Measurements from ENCODE around the gene LIMCH1. TPM values are rescaled to one million over a fixed set of nuclear protein-coding genes. Genes with fewer than 3 reads are reported as not detected.

The LIMCH1 gene
- total RNA-seq, 2 experiments from 2014 or later: not detected

DNA sequence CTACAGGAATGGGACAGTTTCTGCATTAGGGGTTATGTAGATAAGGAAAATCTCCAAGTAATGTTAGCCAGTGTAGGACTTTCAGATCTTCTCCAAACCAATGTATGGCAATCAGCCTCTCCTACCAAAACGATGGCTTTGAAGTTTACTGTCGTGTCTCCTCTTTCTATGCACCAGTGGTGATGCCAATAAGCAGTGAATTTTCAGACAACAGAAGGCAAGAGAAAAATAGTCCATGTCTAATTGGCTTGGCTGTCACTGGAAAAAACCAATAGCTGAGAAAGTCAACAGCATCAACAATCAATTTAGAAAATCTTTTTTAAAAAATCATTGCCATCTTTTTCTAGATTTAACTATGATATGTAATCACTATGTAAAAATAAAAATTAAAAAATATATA lies 35.0 kb downstream of the LIMCH1 start:
- no peaks in the 10 kb centered on the region for H3K36me3 ChIP-seq (ENCODE audit: insufficient read depth, low read length)
- H3K4me1 ChIP-seq (ENCODE audit: insufficient read depth, low read length, poor library complexity, severe bottlenecking): no peaks in the 10 kb centered on the region
- no peaks in the 10 kb centered on the region for H3K9me2 ChIP-seq (ENCODE audit: insufficient read depth, low read length)
- no peak overlapping the region for H3K4me2 ChIP-seq (ENCODE audit: low read length)
- no peak overlapping the region for H2AFZ ChIP-seq (ENCODE audit: low read length)
- H3K9me3 ChIP-seq (ENCODE audit: low read length): no peaks in the 10 kb centered on the region
- H3K4me3 ChIP-seq (ENCODE audit: low read depth, low read length, poor library complexity, severe bottlenecking): no peak overlapping the region
- no TSS peak for BruUV-seq (replicated peaks)
- TF ChIP-seq EZH2phosphoT487 (IDR thresholded peaks at IDR 0.05; ENCODE audit: borderline replicate concordance, low read depth, low read length): no peak
- TF ChIP-seq, protein P1, sequence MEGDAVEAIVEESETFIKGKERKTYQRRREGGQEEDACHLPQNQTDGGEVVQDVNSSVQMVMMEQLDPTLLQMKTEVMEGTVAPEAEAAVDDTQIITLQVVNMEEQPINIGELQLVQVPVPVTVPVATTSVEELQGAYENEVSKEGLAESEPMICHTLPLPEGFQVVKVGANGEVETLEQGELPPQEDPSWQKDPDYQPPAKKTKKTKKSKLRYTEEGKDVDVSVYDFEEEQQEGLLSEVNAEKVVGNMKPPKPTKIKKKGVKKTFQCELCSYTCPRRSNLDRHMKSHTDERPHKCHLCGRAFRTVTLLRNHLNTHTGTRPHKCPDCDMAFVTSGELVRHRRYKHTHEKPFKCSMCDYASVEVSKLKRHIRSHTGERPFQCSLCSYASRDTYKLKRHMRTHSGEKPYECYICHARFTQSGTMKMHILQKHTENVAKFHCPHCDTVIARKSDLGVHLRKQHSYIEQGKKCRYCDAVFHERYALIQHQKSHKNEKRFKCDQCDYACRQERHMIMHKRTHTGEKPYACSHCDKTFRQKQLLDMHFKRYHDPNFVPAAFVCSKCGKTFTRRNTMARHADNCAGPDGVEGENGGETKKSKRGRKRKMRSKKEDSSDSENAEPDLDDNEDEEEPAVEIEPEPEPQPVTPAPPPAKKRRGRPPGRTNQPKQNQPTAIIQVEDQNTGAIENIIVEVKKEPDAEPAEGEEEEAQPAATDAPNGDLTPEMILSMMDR (conservative IDR thresholded peaks at IDR 0.05; ENCODE audit: low read length): no peak
- DNase-seq (ENCODE audit: low spot score): no peak
- no peaks in the 10 kb centered on the region for H4K20me1 ChIP-seq (ENCODE audit: insufficient read depth, low read length)
- no peak overlapping the region for H3K27ac ChIP-seq (ENCODE audit: low read depth, low read length, poor library complexity, severe bottlenecking)
- POLR2A ChIA-PET: interaction anchor here (0.7 kb wide), 1 partner anchor 28 kb away, joined by 3 read pairs; no protein-coding TSS in a partner anchor
- CTCF ChIA-PET (ENCODE audit: unreplicated experiment): no interaction called here
- intact Hi-C loops (cut with micrococcal nuclease; ENCODE audit: unreplicated experiment): no loop called here
- no peaks in the 10 kb centered on the region for H3K79me2 ChIP-seq (ENCODE audit: insufficient read depth, low read depth, low read length)

DNA sequence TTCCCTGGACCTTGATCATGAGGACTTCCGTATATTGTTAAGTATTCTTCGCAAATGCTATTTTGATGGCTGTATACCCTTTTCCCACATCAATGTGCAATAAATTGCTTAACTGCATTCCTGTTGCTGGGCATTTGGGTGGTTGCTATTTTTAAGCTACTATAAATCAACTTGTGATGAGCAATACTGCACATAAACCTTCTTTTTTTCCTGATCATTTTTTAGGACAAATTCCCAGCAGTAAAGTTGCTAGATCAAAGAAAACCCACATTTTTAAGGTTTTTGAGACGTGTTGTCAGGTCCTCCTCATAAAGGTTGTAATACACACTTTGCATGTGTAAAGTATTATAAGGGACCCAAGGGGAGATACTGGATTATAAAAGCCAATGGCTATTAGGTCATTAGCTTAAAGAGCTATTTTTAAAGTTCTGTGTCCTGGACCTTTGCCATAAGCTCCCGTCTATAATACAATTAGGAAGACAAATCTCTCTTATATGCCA lies 35.6 kb downstream of the LIMCH1 start:
- H3K79me2 ChIP-seq (ENCODE audit: insufficient read depth, low read depth, low read length): no peaks in the 10 kb centered on the region
- no peak overlapping the region for H3K4me2 ChIP-seq (ENCODE audit: low read length)

DNA sequence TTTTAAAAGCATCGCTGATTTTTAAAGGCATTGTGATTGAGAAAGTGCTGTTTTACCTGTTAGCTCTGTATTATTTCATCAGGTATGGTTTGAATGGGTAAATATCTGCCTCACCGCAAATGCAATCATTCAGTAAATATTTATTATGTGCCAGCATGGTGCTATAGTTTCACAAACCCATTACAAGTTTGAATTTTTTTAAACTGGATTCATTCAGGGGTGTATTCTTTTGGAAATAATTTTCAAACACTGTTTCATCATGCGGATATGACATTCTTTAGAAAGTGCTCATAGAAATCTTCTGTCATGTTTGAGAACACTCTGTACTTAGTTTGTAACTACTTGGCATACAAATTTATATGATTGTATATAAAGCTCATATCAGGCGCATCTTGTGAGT lies 37.2 kb downstream of the LIMCH1 start:
- no peaks in the 10 kb centered on the region for H3K79me2 ChIP-seq (ENCODE audit: insufficient read depth, low read depth, low read length)
- no peak overlapping the region for H3K4me3 ChIP-seq (ENCODE audit: low read depth, low read length, poor library complexity, severe bottlenecking)
- intact Hi-C loops (cut with micrococcal nuclease; ENCODE audit: unreplicated experiment): no loop called here
- H3K9me3 ChIP-seq (ENCODE audit: low read length): no peaks in the 10 kb centered on the region
- ChIA-PET CTCF (ENCODE audit: unreplicated experiment) (no interaction called here), POLR2A (interaction anchor here (0.9 kb wide), 1 partner anchor 31 kb away, joined by 3 read pairs; no protein-coding TSS in a partner anchor)
- H3K36me3 ChIP-seq (ENCODE audit: insufficient read depth, low read length): no peaks in the 10 kb centered on the region
- no peaks in the 10 kb centered on the region for H3K4me1 ChIP-seq (ENCODE audit: insufficient read depth, low read length, poor library complexity, severe bottlenecking)
- TF ChIP-seq, protein P1 (conservative IDR thresholded peaks at IDR 0.05; ENCODE audit: low read length): no peak
- TF ChIP-seq EZH2phosphoT487 (IDR thresholded peaks at IDR 0.05; ENCODE audit: borderline replicate concordance, low read depth, low read length): no peak
- H3K9me2 ChIP-seq (ENCODE audit: insufficient read depth, low read length): no peaks in the 10 kb centered on the region
- H3K27ac ChIP-seq (ENCODE audit: low read depth, low read length, poor library complexity, severe bottlenecking): no peak overlapping the region
- H3K4me2 ChIP-seq (ENCODE audit: low read length): no peak overlapping the region
- no peak for DNase-seq (ENCODE audit: low spot score)
- no peak overlapping the region for H2AFZ ChIP-seq (ENCODE audit: low read length)
- H4K20me1 ChIP-seq (ENCODE audit: insufficient read depth, low read length): no peaks in the 10 kb centered on the region
- no TSS peak for BruUV-seq (replicated peaks)

More for the DNA sequence above, 35.6 kb downstream of the LIMCH1 start:
- POLR2A ChIA-PET: no interaction called here
- H3K27ac ChIP-seq (ENCODE audit: low read depth, low read length, poor library complexity, severe bottlenecking): no peak overlapping the region
- H3K9me3 ChIP-seq (ENCODE audit: low read length): no peaks in the 10 kb centered on the region
- no peaks in the 10 kb centered on the region for H3K36me3 ChIP-seq (ENCODE audit: insufficient read depth, low read length)
- no peaks in the 10 kb centered on the region for H3K9me2 ChIP-seq (ENCODE audit: insufficient read depth, low read length)
- BruUV-seq (replicated peaks): no TSS peak
- intact Hi-C loops (cut with micrococcal nuclease; ENCODE audit: unreplicated experiment): no loop called here
- DNase-seq (ENCODE audit: low spot score): no peak
- no peak overlapping the region for H3K4me3 ChIP-seq (ENCODE audit: low read depth, low read length, poor library complexity, severe bottlenecking)
- TF ChIP-seq, protein P1 (conservative IDR thresholded peaks at IDR 0.05; ENCODE audit: low read length): no peak
- no peak for TF ChIP-seq EZH2phosphoT487 (IDR thresholded peaks at IDR 0.05; ENCODE audit: borderline replicate concordance, low read depth, low read length)
- H3K4me1 ChIP-seq (ENCODE audit: insufficient read depth, low read length, poor library complexity, severe bottlenecking): no peaks in the 10 kb centered on the region
- CTCF ChIA-PET (ENCODE audit: unreplicated experiment): no interaction called here
- H4K20me1 ChIP-seq (ENCODE audit: insufficient read depth, low read length): no peaks in the 10 kb centered on the region
- H2AFZ ChIP-seq (ENCODE audit: low read length): no peak overlapping the region
